Fibroblast of lung (primary cell): Measurements from ENCODE around the gene NARF.
"Not testable (repeated sequence)": the region's sequence is repeated elsewhere in the genome, so short reads cannot be mapped to it uniquely, and the experiment has no call there.

Source experiments
- CTCF ChIP-seq, 2 donors: IDR thresholded peaks in 1 of 2; conservative IDR thresholded peaks in 1 of 2; 1 replicate in 1 of 2; 2 replicates in 1 of 2; pipeline ENCODE4 v1.5.1; 2011 to 2012; ENCODE audit warnings: low read length in 2 of 2, control low read depth in 1 of 2, inconsistent platforms in 1 of 2, low read depth in 1 of 2, mild to moderate bottlenecking in 1 of 2
- EZH2 ChIP-seq: IDR thresholded peaks from 2 replicates; pipeline ENCODE4 v1.5.1; 2012; ENCODE audit warnings: low read length, control low read depth, mild to moderate bottlenecking; ENCODE audit errors: missing control alignments

GRCh38 chr17:82539076-82539475 is 80.5 kb downstream of the NARF start:
- TF ChIP-seq CTCF (conservative IDR thresholded peaks at IDR 0.05 in 1 of 2, IDR thresholded peaks at IDR 0.05 in 1 of 2; ENCODE audit: low read depth in 1 of 2, low read length in 2 of 2); EZH2: not testable (repeated sequence)
